ENCODE results near the gene OR51L1. TPM values are rescaled to one million over a fixed set of nuclear protein-coding genes. Genes with fewer than 3 reads are reported as not detected.

OR51L1 gene
- not detected in 2 replicates for polyA plus RNA-seq

GRCh38 chr11:4994551-4994950 lies at the start of gene OR51L1:
Gene OR51L1, plus strand, starts transcription at chr11:4994851. Its CDS starts 4,132 bp downstream, at chr11:4998983.

GRCh38 chr11:4947505-4947904 lies 47.1 kb upstream of the OR51L1 start, which contains the start of gene OR51A4:
Gene OR51A4, minus strand, starts transcription at chr11:4947605. Its CDS starts 505 bp downstream, at chr11:4947100.

GRCh38 chr11:4955613-4956012 lies 39.0 kb upstream of the OR51L1 start, which contains the start of gene OR51A2:
Gene OR51A2, minus strand, starts transcription at chr11:4955713. Its CDS starts 0 bp downstream, at chr11:4955713.

GRCh38 chr11:5046226-5046625 lies 51.6 kb downstream of the OR51L1 start, which contains the start of gene OR52J3:
Gene OR52J3, plus strand, starts transcription at chr11:5046526. Its CDS starts 0 bp downstream, at chr11:5046526.

Other genes starting within 250 kb of the OR51L1 start
- not detected in 2 replicates for gene OR51F1, start 224.9 kb upstream of the OR51L1 start, polyA plus RNA-seq
- not detected in 2 replicates for gene OR52R1, start 190.5 kb upstream of the OR51L1 start, polyA plus RNA-seq
- gene OR51F2, start 173.5 kb upstream of the OR51L1 start, polyA plus RNA-seq = not detected in 2 replicates
- gene OR51S1, start 145.6 kb upstream of the OR51L1 start, polyA plus RNA-seq = not detected in 2 replicates
- gene OR51T1, start 113.0 kb upstream of the OR51L1 start, polyA plus RNA-seq = not detected in 2 replicates
- not detected in 2 replicates for gene OR51A7, start 91.1 kb upstream of the OR51L1 start, polyA plus RNA-seq
- gene OR51G2, start 75.5 kb upstream of the OR51L1 start, polyA plus RNA-seq = not detected in 2 replicates
- not detected in 2 replicates for gene OR51G1, start 70.5 kb upstream of the OR51L1 start, polyA plus RNA-seq
- not detected in 2 replicates for gene OR51A4, start 47.2 kb upstream of the OR51L1 start, polyA plus RNA-seq
- gene OR51A2, start 39.1 kb upstream of the OR51L1 start, polyA plus RNA-seq = not detected in 2 replicates
- not detected in 2 replicates for gene OR52J3, start 51.7 kb downstream of the OR51L1 start, polyA plus RNA-seq
- gene OR52E2, start 64.8 kb downstream of the OR51L1 start, polyA plus RNA-seq = not detected in 2 replicates
- not detected in 2 replicates for gene OR52E1, start 74.7 kb downstream of the OR51L1 start, polyA plus RNA-seq
- not detected in 2 replicates for gene OR52A5, start 143.5 kb downstream of the OR51L1 start, polyA plus RNA-seq
- gene OR52A1, start 159.9 kb downstream of the OR51L1 start, polyA plus RNA-seq = not detected in 2 replicates
- not detected in 2 replicates for gene OR51V1, start 205.8 kb downstream of the OR51L1 start, polyA plus RNA-seq
- gene HBB, start 232.2 kb downstream of the OR51L1 start, polyA plus RNA-seq = 105 and 131 TPM in 2 replicates
- not detected in 2 replicates for gene HBD, start 239.6 kb downstream of the OR51L1 start, polyA plus RNA-seq

Measured in Purkinje cell (primary cell).